GM12872 (cell line): Measurements from ENCODE around the gene CHRM5.

ENCODE experiments used
- CTCF ChIP-seq: IDR thresholded peaks from 3 replicates; pipeline ENCODE4 v1.5.1; 2011; ENCODE audit warnings: low read depth, mild to moderate bottlenecking, low read length, moderate library complexity; ENCODE audit not compliant: insufficient read depth

The CHRM5 gene

GRCh38 chr15:34106423-34106822, 138.1 kb downstream of the CHRM5 start:
- TF ChIP-seq CTCF: no peak

- TF ChIP-seq CTCF: no peak
These were observed 139.0 kb downstream of the CHRM5 start for GRCh38 chr15:34107315-34107714.

DNA sequence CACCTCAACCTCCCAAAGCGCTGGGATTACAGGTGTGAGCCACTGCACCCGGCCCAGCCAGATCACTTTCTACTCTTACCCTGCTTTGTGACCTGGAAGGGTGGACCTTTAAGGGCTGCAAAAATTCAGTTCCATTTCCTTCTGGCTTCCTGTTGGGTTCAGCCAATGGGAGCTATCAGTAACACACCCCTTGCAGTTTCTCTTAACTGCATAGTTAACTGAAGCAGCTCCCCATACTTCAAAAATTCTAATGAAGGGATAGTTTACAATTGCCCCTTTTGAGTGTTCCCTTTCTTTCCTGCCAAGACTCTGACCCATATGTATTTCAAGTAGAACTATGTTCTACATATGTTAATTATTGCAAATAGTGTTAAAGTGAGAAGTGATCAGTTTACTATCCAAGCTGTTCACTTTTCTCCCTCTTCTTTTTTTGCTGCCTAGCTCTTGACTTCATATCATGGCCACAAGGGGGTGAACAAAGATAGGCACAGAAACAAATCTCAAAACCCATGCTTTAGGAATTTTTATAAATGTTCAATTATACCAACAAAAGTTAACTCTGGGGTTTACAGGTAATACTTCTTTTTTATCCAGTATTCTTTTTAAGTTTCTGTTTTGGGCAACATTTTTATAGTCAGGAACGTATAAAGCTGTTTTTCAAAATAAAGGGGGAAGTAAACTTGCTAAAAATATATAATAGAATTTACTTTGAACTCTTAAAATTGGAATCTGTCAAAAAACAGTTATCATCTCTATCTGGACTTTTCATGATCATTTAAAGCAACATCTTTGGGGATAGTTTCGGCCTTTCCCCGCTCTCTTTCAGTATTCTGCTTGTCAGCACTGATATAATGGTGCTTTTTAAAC, 141.7 kb downstream of the CHRM5 start:
- peak; percentile 62 for TF ChIP-seq CTCF

- TF ChIP-seq CTCF: no peak
These were observed 143.2 kb downstream of the CHRM5 start for GRCh38 chr15:34111488-34111887.

GRCh38 chr15:34114215-34114614, 145.9 kb downstream of the CHRM5 start:
- TF ChIP-seq CTCF: no peak

GRCh38 chr15:34114739-34115138, 146.4 kb downstream of the CHRM5 start:
- no peak for TF ChIP-seq CTCF

DNA sequence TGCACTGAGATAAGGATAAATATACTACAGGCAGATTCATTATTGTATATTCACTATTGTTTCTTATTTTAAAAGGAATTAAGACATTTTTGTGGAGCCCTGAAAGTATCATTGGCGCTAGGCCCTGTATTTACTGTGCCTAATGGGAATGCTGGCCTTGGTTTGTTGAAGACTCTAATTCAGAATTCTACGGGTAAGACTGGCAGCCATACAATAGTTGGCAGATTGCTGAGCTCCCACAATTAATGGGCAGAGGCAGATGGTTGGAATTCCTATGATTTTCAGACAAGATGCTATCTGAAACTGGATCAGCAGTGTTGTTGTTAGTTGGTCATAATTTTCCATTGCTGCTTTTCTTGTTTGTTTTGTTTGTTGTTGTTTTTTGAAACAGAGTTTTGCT, 148.3 kb downstream of the CHRM5 start:
- no peak for TF ChIP-seq CTCF
